Right lung (tissue), 5 donors: ENCODE results near the gene OSGIN1. TPM values are rescaled to one million over a fixed set of nuclear protein-coding genes. Genes with fewer than 3 reads are reported as not detected.

Source experiments
- DNase-seq, 2 donors: peaks; one replicate each; pipeline ENCODE4 v3.0.0-alpha.2; 2013
- polyA plus RNA-seq, 5 donors: library from polyadenylated mRNA; unstranded; fragments of 120-200 nt; gene quantifications; one replicate each; pipeline versions ENCODE4 v1.2.1 to v1.2.3, GENCODE V29; 2013; ENCODE audit warnings: inconsistent platforms in 1 of 5, low replicate concordance in 1 of 5; ENCODE audit not compliant: insufficient read length in 5 of 5, insufficient read depth in 1 of 5

Gene OSGIN1
- polyA plus RNA-seq, 5 donors: 0.59 to 0.95 (median 0.87) TPM

- no peak for DNase-seq
Measured at GRCh38 chr16:83970430-83970815, 17.4 kb downstream of the OSGIN1 start.

DNA sequence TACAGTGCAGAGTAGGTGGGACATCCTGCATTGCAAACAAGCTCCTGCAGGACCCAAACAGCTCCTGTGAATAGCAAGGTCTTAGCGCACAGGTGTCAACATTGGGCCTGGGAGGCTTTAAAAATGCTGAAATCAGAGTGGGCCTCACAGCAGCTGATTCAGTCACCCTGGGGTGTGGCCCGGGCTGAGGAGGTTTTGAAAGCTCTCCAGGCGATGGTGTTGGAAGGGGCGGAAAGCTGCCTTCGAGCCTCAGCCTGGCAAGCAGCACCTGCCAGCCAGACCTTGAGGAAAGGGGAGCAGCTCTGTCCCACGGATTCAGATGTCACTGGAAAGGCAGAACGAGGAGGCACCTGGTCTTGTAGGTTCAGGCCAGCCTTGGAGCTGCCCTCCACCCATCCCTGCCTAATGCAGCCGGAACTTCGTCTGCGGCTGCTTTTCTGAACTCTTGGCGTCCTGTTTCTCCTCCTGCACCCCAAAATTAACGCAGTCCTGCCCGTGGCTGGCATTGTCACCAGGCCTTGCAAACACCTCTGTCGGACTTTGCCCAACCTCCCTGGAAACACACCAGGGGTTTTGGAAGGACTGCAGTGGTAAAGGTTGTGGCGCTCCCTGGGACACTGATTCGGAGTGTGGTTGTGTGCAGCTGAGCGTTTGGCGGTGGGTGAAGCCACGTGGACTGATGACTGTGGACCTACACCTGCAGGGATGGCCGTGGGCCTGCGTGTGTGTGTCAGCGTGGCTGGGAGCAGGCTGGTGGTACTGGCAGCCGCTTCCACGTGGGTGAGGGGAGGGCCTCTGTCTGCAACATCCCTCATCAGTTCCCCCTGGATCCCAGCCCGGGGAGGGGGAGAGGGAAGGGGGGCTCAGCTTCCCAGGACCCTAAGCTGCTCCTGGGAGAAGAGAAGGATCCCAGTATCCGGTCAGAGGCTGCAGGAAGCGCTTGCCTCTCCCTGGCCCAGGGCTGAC lies 18.4 kb downstream of the OSGIN1 start:
- DNase-seq: no peak

- no peak for DNase-seq
Measured at GRCh38 chr16:83972256-83973008, 19.4 kb downstream of the OSGIN1 start.

- no peak for DNase-seq
Measured at GRCh38 chr16:83973077-83973476, 20.0 kb downstream of the OSGIN1 start.

GRCh38 chr16:83973581-83974385 lies 20.7 kb downstream of the OSGIN1 start:
- DNase-seq: no peak

DNA sequence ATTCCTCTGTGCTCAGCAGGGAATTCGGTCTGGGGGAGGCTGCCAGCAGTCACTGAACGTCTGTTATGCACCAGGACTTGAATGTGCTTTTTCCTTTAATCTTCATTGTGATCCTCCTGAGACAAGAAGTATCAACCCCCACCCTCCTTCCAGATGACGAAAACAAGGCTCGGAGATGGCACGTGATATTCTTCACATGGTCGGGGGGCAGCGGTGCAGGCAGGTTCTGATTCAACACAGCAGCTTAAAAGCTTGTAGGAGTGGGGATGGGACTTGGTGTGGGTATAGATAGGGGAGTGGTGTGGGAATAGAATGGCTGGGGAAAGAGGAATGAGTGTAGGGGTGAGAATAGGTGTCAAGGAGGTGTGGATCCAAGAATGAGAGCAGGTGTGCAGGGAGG lies 21.4 kb downstream of the OSGIN1 start:
- no peak for DNase-seq

GRCh38 chr16:83975590-83976260 lies 22.7 kb downstream of the OSGIN1 start:
- DNase-seq: no peak

GRCh38 chr16:83977056-83977815 lies 24.2 kb downstream of the OSGIN1 start:
- DNase-seq: no peak

DNA sequence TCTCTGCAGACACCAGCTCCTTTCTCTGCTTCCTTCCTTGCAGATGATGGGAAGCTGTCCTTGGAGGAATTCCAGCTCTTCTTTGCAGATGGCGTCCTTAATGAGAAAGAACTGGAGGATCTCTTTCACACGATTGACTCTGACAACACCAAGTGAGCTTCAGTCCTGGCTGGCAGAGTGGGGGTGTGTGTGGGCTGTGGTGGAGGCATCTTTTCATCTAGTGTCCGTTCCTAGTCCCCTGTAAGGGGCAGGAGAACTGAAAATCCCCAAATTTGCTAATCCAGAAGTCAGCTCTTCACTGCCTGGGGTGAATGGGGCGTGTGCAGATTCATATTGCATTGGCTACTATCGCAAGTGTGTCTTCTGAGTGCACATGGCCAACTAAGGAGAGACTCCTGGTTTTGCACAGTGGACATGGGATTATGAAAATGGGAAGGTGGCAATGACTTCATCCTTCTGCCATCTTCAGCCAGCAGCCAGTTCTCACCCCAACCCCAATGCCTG lies 25.4 kb downstream of the OSGIN1 start:
- DNase-seq: no peak

GRCh38 chr16:83979441-83979840 lies 26.4 kb downstream of the OSGIN1 start:
- no peak for DNase-seq

DNA sequence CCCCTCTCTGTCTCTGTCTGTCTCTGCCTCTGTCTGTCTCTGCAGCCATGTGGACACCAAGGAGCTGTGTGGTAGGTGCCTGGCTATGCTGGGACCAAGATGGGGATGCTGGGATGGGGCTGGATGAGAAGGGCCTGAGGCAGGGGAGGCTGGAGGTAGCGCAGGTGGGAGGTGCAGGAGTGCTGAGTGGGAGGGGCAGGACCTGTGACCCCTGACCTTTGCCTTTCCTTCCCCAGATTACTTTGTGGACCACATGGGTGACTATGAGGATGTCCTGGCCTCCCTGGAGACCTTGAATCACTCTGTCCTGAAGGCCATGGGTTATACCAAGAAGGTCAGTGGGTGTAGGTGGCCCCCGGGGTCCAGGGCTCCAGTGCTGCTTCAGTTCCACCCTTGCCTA lies 27.8 kb downstream of the OSGIN1 start:
- DNase-seq: no peak

GRCh38 chr16:83981799-83982198 lies 28.8 kb downstream of the OSGIN1 start:
- no peak for DNase-seq

DNA sequence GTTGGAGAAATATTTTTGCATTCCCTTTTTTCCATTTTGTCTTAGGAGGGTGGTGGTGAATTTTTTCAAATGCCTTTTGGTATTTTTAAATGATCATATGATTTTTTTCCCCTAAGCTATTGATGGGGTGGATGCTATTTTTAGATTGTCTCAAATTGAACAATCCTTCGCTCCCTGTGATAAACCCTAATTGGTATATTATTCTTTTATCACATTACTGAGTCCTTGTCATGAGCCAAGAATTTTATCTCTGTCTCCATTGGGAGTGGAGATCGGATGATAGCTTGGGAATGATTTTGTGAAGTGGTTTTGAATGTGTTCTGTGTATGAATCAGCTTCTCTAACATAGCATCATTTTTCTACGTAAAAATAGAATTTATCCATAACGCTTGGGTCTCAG lies 30.5 kb downstream of the OSGIN1 start:
- DNase-seq: no peak

- DNase-seq: no peak
Measured at GRCh38 chr16:83989300-83989699, 36.3 kb downstream of the OSGIN1 start.

- no peak for DNase-seq
Measured at GRCh38 chr16:83990492-83990891, 37.5 kb downstream of the OSGIN1 start.

GRCh38 chr16:83992624-83993023 lies 39.6 kb downstream of the OSGIN1 start:
- no peak for DNase-seq

DNA sequence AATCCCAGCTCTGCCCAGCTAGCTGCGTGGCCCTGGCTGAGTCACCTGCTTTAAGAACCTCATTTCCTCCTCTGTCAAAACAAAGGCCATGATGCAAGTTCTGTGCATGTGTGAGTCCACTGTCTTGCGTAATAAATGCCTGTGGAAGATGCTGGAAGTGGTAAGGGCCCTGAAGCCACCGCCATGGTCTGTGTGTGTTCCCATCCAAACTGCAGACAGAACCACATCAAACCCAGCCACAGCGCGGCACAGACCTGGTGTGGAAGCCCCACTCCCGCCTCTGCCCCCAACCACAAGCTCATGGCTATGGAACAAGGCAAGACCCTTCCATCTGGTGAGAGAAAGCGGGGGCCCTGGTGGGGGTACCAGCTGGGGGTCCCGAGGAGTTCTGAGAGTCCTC lies 41.0 kb downstream of the OSGIN1 start:
- no peak for DNase-seq

- no peak for DNase-seq
Measured at GRCh38 chr16:83994703-83995102, 41.7 kb downstream of the OSGIN1 start.

DNA sequence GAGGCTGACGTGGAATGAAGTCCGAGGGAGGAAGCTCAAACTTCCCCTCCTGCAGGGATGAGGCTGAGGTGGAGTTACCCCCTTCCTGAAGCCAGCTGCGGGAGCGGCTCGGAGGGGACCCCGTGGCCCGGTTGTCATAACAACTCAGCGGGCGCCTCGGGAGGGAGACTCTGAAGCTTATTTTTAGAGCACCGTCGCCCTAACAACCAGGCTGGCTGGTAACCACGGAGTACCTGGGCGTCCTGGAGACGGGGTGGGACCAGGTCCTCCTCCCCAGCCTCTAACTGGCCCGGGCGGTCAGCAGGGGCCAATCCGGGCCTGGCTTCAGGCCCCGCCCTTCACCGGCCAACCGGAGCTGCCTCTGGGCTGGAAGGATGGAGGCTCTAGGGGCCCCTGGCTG lies 42.7 kb downstream of the OSGIN1 start:
- peak; percentile 15 to 20 for DNase-seq

- DNase-seq: no peak
Measured at GRCh38 chr16:83996481-83997252, 43.6 kb downstream of the OSGIN1 start.
